HG03066 (cell line): ENCODE measurements around the gene EDC3.

Experiments
- ATAC-seq: cut with Tn5 transposase; IDR thresholded peaks from one replicate; pipeline ENCODE4 v1.9.1; 2021; ENCODE audit warnings: low read depth; ENCODE audit not compliant: unreplicated experiment

EDC3 gene

DNA sequence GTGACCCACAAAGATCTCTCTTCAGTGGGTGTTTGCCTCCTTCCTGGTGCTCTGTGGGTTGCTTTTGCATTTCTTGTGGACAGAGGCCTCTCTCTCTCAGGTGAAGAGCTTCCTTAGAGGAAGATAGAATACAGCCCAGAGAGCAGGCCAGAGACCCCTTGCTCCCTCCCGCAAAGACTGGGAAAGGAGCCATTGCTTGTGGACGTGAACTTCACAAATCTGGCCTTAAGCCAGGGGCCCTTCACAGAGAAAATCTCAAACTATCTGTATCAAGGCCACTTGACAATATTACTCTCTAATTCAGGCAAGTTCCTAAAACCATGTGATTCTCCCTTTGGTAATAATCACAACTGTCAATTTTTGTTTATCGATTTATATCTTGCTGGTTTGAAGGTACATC is 110.6 kb downstream of the EDC3 start:
- no peak for ATAC-seq

DNA sequence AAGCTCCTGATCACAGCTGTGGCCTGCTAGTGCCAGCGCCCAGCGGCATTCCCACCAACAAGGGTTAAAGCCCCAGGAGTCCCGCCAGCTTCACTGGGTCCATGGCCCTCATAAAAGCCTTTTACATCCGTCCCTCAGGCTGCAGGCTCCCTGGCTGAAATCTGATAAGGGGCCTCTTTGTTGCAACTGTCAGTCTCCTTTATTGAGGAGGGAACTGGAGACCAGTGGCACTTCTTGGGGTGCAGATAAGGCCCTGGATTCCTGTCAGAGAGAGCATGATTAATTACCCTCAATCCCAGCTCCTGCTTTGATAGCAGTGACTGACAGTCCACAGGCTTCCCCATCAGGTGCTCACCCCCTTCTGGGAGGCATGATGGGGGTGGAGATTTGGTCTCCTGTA is 111.0 kb downstream of the EDC3 start:
- ATAC-seq, result no peak

DNA sequence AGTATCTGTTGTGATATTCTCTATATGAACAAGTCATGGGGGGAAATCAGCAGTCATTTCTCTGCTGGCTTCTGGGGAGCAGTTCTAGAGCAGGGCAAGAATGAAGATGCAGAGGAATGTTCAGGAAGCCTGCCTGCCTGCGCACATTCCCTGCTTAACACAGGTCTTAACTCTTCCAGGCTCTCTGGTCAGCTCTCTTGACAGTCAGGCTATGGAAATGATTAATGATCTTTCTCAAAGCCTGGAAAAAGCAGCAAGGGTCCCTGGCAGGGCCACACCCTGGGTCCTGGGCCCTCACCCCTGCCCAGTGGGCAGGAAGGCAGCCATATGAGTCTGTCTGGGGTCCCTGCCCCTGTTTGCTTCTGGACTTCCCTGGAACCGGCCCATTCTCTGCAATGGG is 111.6 kb downstream of the EDC3 start:
- no peak for ATAC-seq
